Suprapubic skin (tissue), 4 donors: ENCODE data around the gene DBP. TPM values are rescaled to one million over a fixed set of nuclear protein-coding genes. Genes with fewer than 3 reads are reported as not detected.
A peak's percentile ranks its signal among the peaks of the same experiment; 100 is the strongest.

Experiments
- DNase-seq, 2 donors: peaks; one replicate each; pipeline ENCODE4 v3.0.0-alpha.2; 2019; ENCODE audit warnings: low spot score in 2 of 2
- H3K27ac ChIP-seq: fragments of 200-600 bp; sonication (generic); one replicate; pipeline ENCODE4 v1.5.1; 2019
- H3K27me3 ChIP-seq: fragments of 200-600 bp; sonication (generic); one replicate; pipeline ENCODE4 v1.5.1; 2019
- H3K36me3 ChIP-seq: fragments of 200-600 bp; sonication (generic); one replicate; pipeline ENCODE4 v1.5.1; 2019
- H3K4me1 ChIP-seq: fragments of 200-600 bp; sonication (generic); one replicate; pipeline ENCODE4 v1.5.1; 2019
- H3K4me3 ChIP-seq: fragments of 200-600 bp; sonication (generic); one replicate; pipeline ENCODE4 v1.5.1; 2019; ENCODE audit warnings: mild to moderate bottlenecking
- H3K9me3 ChIP-seq: fragments of 200-600 bp; sonication (generic); one replicate; pipeline ENCODE4 v1.5.1; 2019
- CTCF ChIP-seq, 2 donors: fragments of 200-600 bp in 1 of 2; fragments of 450-650 bp in 1 of 2; sonication (generic) in 1 of 2; IDR thresholded peaks; one replicate each; pipeline ENCODE4 v1.5.1; 2016 to 2019; ENCODE audit warnings: antibody characterized with exemption in 2 of 2, mild to moderate bottlenecking in 1 of 2, moderate library complexity in 1 of 2
- EP300 ChIP-seq: sonication (generic); formaldehyde crosslinking; IDR thresholded peaks from one replicate; pipeline ENCODE4 v1.6.1; 2017; ENCODE audit warnings: antibody characterized with exemption
- POLR2A ChIP-seq, 2 donors: fragments of 450-650 bp; IDR thresholded peaks; one replicate each; pipeline ENCODE4 v1.6.1; 2017; ENCODE audit warnings: antibody characterized with exemption in 2 of 2, mild to moderate bottlenecking in 2 of 2, moderate library complexity in 2 of 2
- POLR2AphosphoS5 ChIP-seq, 3 donors: sonication (generic); formaldehyde crosslinking; IDR thresholded peaks; one replicate each; pipeline ENCODE4 v1.6.1; 2017; ENCODE audit warnings: antibody characterized with exemption in 3 of 3
- WGBS: methylation state at CpG from one replicate; pipeline ENCODE4 v1.1.5; 2018; 5-methylcytosine and 5-hydroxymethylcytosine counted together
- total RNA-seq, 4 donors: library from RNA; depleted of rRNA; stranded (reverse); fragments of >200 nt; gene quantifications; one replicate each; pipeline ENCODE4 v1.1.0, GENCODE V29; 2016

DBP gene
- total RNA-seq, 4 donors from 2014 or later: 11.2 to 22.3 (median 17.8) TPM

- TF ChIP-seq POLR2AphosphoS5 (IDR thresholded peaks at IDR 0.05): no peak
- TF ChIP-seq EP300: no peak
- TF ChIP-seq POLR2A (IDR thresholded peaks at IDR 0.05): no peak
- no peak for TF ChIP-seq CTCF (IDR thresholded peaks at IDR 0.05)
Observed at GRCh38 chr19:48615231-48616040, 21.7 kb downstream of the DBP start.

GRCh38 chr19:48614436-48615230, 22.5 kb downstream of the DBP start, which contains the start of gene FAM83E:
TSS of gene FAM83E (minus strand) at chr19:48615076. CDS start at chr19:48613372, 1,704 bp downstream.
- Histone ChIP-seq H3K27ac (peak within 1 kb of the TSS; percentile 69), H3K4me1 (peaks cover 47% of the 10 kb centered on the region), H3K36me3 (peaks cover 30% of the 10 kb centered on the region), H3K4me3 (peak within 1 kb of the TSS; percentile 21), H3K9me3 (no peaks in the 10 kb centered on the region), H3K27me3 (no peaks in the 10 kb centered on the region)
- 39% methylated on average over 16 of the region's 31 CpGs for WGBS
- DNase-seq: peak in 1 of 2 donors; percentile 72
- TF ChIP-seq POLR2AphosphoS5 (IDR thresholded peaks at IDR 0.05): peak in 1 of 3 donors; percentile 41
- no peak for TF ChIP-seq CTCF (IDR thresholded peaks at IDR 0.05)

More at GRCh38 chr19:48615231-48616040, 21.7 kb downstream of the DBP start:
- H3K27me3 ChIP-seq: no peaks in the 10 kb centered on the region
- peak overlapping the region; percentile 27 for H3K27ac ChIP-seq
- 56% methylated on average over 15 of the region's 19 CpGs for WGBS
- H3K4me1 ChIP-seq: peaks cover 55% of the 10 kb centered on the region
- no peaks in the 10 kb centered on the region for H3K9me3 ChIP-seq
- no peak for DNase-seq
- H3K36me3 ChIP-seq: peaks cover 30% of the 10 kb centered on the region
- H3K4me3 ChIP-seq: no peak overlapping the region

GRCh38 chr19:48613852-48614435, 23.2 kb downstream of the DBP start:
- Histone ChIP-seq H3K27ac (peak overlapping the region; percentile 69), H3K4me1 (peaks cover 45% of the 10 kb centered on the region), H3K9me3 (no peaks in the 10 kb centered on the region), H3K4me3 (no peak overlapping the region), H3K27me3 (no peaks in the 10 kb centered on the region), H3K36me3 (peaks cover 30% of the 10 kb centered on the region)
- TF ChIP-seq POLR2AphosphoS5 (IDR thresholded peaks at IDR 0.05) (no peak), CTCF (IDR thresholded peaks at IDR 0.05) (no peak), POLR2A (IDR thresholded peaks at IDR 0.05) (no peak), EP300 (no peak)
- WGBS: 66% methylated on average over 13 of the region's 13 CpGs
- DNase-seq: no peak

GRCh38 chr19:48613024-48613851, 23.9 kb downstream of the DBP start:
- WGBS: 81% methylated on average over 20 of the region's 39 CpGs
- TF ChIP-seq POLR2A (IDR thresholded peaks at IDR 0.05) (no peak), POLR2AphosphoS5 (IDR thresholded peaks at IDR 0.05) (no peak), EP300 (no peak), CTCF (IDR thresholded peaks at IDR 0.05) (no peak)
- Histone ChIP-seq H3K27ac (peak overlapping the region; percentile 69), H3K27me3 (no peaks in the 10 kb centered on the region), H3K36me3 (peaks cover 30% of the 10 kb centered on the region), H3K4me3 (no peak overlapping the region), H3K9me3 (no peaks in the 10 kb centered on the region), H3K4me1 (peaks cover 45% of the 10 kb centered on the region)
- DNase-seq: no peak
